KBM-7 (cell line): Measurements from ENCODE around the gene PLAGL1.
"Not testable (repeated sequence)": the region's sequence is repeated elsewhere in the genome, so short reads cannot be mapped to it uniquely, and the experiment has no call there.

Experiments used
- DNase-seq: peaks from one replicate; pipeline ENCODE4 v3.0.0-alpha.2; 2015
- in situ Hi-C: fragments of 300-500 bp; cut with MboI; formaldehyde crosslinking; loops from 2 replicates; pipeline ENCODE4 v1.14.3; 2020; ENCODE audit warnings: low sequenced_read_pairs, low pct_unique_long_range_greater_than_20kb, mixed read lengths

The PLAGL1 gene

DNA sequence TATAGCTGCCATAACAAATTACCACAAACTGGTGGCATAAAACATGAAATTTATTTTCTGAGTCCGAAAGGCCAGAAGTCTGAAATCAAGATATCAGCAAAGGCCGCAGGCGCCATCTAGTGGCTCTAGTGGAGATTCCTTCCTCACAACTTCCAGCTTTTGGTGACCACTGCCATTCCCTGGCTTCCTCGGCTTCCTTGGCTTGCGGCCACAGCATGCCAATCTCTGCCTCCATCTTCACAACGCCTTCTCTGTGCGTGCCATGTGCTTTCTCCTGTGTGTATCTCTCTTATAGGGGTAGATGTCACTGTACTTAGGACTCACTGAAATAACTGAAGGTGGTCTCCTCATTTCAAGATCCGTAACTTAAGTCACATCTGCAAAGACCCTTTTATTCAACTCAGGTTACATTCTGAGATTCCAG is 5.4 kb upstream of the PLAGL1 start:
- peak; percentile 74 for DNase-seq
- in situ Hi-C loops: no loop called here

DNA sequence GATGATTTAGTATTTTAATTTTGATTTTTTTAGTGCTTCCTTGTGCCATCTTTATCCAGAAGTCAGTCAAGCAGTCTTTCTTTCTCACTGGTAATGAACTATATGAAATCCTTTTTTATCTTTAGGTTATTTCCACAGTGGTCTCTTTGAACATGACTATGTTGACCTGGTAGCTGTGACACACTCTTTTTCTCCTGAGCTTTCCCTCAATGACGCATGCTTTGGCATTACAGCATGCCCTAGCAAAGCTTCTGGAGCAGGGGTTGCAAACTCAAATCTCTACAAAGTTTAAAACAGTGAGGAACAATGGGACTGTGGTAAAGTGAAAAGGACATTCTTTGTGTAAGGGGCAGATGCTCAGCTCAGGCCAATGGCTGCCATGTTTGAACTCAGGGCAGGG is 4.5 kb upstream of the PLAGL1 start:
- in situ Hi-C loops: no loop called here
- no peak for DNase-seq

DNA sequence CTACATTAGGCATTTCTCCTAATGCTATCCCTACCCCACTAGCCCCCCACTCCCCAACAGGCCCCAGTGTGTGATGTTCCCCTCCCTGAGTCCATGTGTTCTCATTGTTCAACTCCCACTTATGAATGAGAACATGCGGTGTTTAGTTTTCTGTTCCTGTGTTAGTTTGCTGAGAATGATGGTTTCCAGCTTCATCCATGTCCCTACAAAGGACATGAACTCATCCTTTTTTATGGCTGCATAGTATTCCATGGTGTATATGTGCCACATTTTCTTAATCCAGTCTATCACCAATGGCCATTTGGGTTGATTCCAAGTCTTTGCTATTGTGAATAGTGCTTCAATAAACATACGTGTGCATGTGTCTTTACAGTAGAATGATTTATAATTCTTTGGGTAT is 1.6 kb upstream of the PLAGL1 start:
- in situ Hi-C loops: not testable (repeated sequence)

GRCh38 chr6:144008846-144009245 is 787 bp upstream of the PLAGL1 start:
- in situ Hi-C loops: no loop called here
- no peak for DNase-seq

More for the DNA sequence above, 1.6 kb upstream of the PLAGL1 start:
- DNase-seq: not testable (repeated sequence)

- in situ Hi-C loops: no loop called here
Measured at GRCh38 chr6:144007478-144008119, 460 bp downstream of the PLAGL1 start.

GRCh38 chr6:144006736-144007477 is 1.2 kb downstream of the PLAGL1 start:
- DNase-seq: no peak
- in situ Hi-C loops: no loop called here

More at GRCh38 chr6:144007478-144008119, 460 bp downstream of the PLAGL1 start:
- no peak for DNase-seq

DNA sequence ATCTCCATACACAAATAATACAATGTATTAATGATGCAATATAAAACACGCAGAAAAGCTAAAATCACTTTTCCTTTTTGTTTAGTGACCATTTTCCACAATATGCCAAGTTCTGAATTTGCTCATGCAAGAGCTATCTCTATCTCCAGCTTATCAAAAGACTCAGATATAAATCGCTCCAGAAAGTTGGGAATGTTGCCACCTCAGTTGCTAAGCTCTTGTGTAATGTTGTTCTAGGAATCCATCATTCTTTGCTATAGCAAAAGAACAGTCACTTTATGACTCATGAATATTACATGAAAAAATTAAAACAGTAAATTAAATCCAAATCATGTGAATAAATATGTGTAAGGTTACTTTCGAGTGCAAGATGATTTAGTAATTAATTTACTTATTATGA is 8.7 kb downstream of the PLAGL1 start:
- no peak for DNase-seq
- in situ Hi-C loops: no loop called here

DNA sequence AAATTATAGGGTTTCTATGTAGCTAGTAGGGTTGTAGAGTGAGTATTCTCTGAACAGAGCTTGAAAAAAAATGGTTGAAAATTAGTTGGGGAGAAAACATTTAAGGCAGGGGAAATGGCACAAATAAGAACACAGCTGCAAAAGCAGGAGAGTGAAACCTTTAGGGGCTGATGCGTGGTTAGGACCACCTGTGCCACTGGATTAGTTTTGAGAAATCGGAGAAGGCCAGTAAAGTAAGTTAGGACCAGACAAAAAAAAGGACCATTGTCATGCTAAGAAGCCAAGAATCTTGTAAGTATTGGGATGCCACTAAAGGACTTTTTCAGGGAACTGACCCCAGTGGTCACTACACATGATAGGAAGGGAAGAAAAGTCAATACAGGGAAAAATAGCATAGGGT is 9.4 kb downstream of the PLAGL1 start:
- no peak for DNase-seq
- in situ Hi-C loops: no loop called here

- DNase-seq: no peak
- in situ Hi-C loops: no loop called here
Measured at GRCh38 chr6:143993965-143994646, 14.0 kb downstream of the PLAGL1 start.

- in situ Hi-C loops: no loop called here
- no peak for DNase-seq
Measured at GRCh38 chr6:143992285-143992684, 15.8 kb downstream of the PLAGL1 start.

GRCh38 chr6:143986463-143987065 is 21.5 kb downstream of the PLAGL1 start:
- in situ Hi-C loops: no loop called here
- no peak for DNase-seq

DNA sequence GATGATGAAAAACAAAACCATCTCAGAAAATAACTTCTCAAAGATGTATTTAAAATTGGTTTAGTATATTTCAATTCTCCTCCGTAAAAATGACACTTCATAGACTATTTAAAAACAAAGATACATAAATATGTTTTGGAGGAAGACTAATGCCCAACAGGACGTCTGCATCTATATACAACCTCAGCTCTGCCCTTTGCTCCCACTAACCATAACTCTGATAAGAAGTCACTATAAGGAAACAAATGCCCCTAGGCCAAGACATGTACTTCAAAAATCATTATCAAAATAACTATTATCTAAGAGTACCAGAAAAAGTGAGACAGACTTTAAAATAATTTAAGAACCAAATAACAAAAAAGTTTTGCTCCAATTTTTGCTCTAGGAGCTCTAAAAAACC is 23.4 kb downstream of the PLAGL1 start:
- in situ Hi-C loops: no loop called here
- no peak for DNase-seq

- in situ Hi-C loops: no loop called here
- DNase-seq: no peak
Measured at GRCh38 chr6:143982968-143983367, 25.1 kb downstream of the PLAGL1 start.

DNA sequence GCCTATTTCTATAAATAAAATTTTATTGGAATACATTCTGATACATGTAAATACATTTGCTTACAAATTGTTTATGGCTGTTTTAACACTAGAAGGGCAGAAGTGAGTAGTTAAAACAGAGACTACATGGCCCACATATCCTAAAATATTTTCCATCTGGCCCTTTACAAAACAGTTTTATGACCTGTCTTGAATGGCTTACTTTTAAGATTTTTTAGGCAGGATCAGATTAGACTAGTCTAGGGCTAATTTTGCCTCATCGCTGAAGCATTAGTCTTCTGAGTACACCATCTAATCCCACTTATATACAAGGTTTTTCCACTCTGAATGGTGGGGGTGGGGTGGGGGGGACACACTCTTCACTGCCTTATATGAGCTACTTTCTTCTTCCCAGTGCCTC is 27.1 kb downstream of the PLAGL1 start:
- in situ Hi-C loops: no loop called here
- DNase-seq: no peak

DNA sequence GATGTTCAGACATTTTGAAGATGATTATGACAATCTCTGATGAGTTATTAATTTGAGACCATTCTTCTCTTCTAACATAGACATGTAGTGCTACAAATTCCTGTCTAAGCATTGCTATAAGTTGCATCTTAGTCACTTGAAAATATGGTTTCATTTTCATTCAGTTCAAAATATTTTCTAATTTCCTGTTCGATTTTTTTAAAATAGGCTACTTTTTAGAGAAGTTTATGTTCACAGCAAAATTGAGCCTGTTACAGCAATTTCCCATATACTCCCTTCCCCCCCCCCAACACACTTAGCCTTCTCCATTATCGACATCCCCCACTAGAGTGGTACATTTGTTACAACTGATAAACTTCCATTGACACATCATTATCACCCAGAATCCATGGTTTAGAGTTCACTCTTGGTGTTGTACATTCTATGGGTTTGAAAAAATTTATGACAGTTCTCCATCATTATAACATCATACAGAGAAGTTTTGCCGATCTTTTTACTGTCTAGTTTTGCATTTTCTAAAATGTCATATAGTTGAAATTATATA is 31.2 kb downstream of the PLAGL1 start:
- no peak for DNase-seq
- in situ Hi-C loops: no loop called here

- no peak for DNase-seq
- in situ Hi-C loops: no loop called here
Measured at GRCh38 chr6:143974089-143974488, 34.0 kb downstream of the PLAGL1 start.

DNA sequence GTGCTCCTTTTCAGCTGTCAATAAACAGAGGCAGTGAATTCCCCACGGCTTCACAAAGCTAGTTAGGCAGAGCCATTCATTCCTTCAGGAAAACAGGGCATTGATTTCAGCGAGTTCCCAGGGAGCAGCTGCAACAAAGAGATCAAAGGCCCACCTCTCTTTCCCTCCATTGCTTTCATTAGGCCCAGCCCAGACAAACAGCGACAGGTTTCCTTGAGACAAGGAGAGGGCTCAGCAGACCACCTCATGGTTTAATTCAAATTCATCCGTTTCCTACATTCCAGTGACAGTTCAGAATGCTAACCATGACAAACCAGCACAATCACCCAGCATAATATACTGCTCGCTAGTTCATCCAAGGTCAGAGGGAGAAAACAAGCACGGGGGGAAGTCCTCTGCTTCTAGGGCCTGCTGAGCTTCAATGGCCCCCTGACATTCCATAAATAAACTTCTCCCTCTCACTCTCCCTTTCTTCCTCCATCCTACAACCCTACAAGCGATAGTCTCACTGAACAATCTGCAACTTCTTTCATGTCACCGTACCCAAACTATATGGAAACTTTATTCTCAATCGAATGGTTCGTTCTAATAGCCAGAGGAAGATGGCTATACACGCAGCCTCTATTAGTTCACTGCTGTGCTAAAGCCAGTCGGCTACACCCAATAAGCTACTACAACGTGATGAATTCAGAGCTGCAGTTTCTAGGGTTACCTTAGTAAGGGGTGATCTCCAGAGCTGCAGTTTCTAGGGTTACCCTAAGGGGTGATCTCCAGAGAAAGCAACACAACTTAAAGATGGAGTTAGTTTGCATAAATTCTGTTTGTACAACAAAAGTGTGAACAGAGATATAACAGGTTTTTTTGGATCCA is 34.7 kb downstream of the PLAGL1 start:
- no peak for DNase-seq
- in situ Hi-C loops: no loop called here

DNA sequence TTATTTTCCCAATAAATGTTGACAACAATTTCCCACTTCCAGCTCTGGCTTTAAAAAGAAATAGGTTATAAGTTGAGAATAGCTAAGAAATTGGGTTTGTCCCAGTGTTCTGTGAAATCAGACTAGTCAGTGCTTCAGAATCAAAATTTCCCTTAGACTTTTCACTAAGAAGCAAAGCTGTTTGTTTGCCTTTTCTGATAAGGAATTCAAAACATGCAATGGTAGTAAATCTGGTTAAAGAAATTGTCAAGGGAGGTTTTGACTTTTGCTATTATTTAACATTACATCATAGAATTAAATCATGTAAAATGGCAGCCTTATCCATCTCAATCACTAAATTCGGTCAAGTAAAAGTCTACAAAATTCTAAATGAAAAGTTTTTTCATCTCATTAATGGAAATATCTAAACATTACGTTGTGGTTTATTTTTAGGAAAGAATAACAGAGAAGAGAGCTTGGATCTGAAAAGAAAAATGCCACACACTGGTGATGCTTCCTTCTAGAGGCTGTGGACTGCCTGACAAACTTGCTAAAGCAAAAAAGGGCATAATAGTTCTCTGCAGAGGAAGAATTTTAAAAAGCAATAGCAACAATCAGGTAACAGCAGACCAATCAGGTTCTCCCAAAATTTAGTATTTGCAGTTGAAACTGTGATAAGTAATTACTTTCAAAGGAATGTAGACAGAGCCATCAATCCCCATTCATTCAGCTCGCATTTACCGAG is 36.4 kb downstream of the PLAGL1 start:
- in situ Hi-C loops: no loop called here
- no peak for DNase-seq
